B cell (primary cell): ENCODE results near the gene NADSYN1. TPM values are rescaled to one million over a fixed set of nuclear protein-coding genes. Genes with fewer than 3 reads are reported as not detected.

ENCODE experiments used
- ATAC-seq: fragments of 200-7000 bp; cut with Tn5 transposase; one replicate; pipeline ENCODE4 v1.10.0; 2021; ENCODE audit warnings: low read depth, mild to moderate bottlenecking, moderate number of reproducible peaks, moderate library complexity
- CTCF ChIA-PET: fragments of 350-600 bp; sonication (Branson Sonifier 250); formaldehyde crosslinking; loops from one replicate; lab custom pipeline; 2021; ENCODE audit warnings: antibody characterized with exemption, inconsistent platforms; lab: Charles Lee
- POLR2A ChIA-PET: fragments of 350-600 bp; sonication (Branson Sonifier 250); formaldehyde crosslinking; loops from one replicate; lab custom pipeline; 2021; ENCODE audit warnings: antibody characterized with exemption; lab: Charles Lee
- DNase-seq: peaks from one replicate; pipeline ENCODE4 v3.0.0; 2013
- H2AFZ ChIP-seq: 2 replicates; pipeline ENCODE4 v1.6.1; 2012; ENCODE audit warnings: mild to moderate bottlenecking, low read depth, low read length; ENCODE audit not compliant: insufficient read depth, poor library complexity, severe bottlenecking
- H3K27ac ChIP-seq, 2 donors: 1 replicate in 1 of 2; 2 replicates in 1 of 2; pipeline ENCODE4 v1.5.1; 2012 to 2013; ENCODE audit warnings: low read length in 2 of 2, mild to moderate bottlenecking in 2 of 2, moderate library complexity in 1 of 2
- H3K27me3 ChIP-seq, 4 experiments: fragments of 200-600 bp in 1 of 4; sonication (generic) in 1 of 4; replicated peaks in 1 of 4; 1 replicate in 2 of 4; 2 replicates in 2 of 4; pipeline versions ENCODE4 v1.6.1 to v1.7.0; 2013 to 2016; ENCODE audit warnings: low read length in 3 of 4, mild to moderate bottlenecking in 2 of 4, mixed read lengths in 1 of 4, moderate library complexity in 1 of 4; ENCODE audit not compliant: insufficient read depth in 4 of 4, control insufficient read depth in 3 of 4; ENCODE audit errors: control extremely low read depth in 1 of 4
- H3K36me3 ChIP-seq, 2 experiments: replicated peaks in 1 of 2; 1 replicate in 1 of 2; 2 replicates in 1 of 2; pipeline versions ENCODE4 v1.6.1 to v1.7.1; 2013; ENCODE audit warnings: low read length in 1 of 2; ENCODE audit not compliant: insufficient read depth in 2 of 2, control insufficient read depth in 1 of 2; ENCODE audit errors: control extremely low read depth in 1 of 2, extremely low read depth in 1 of 2
- H3K4me1 ChIP-seq, 2 donors: fragments of 200-600 bp in 1 of 2; sonication (generic) in 1 of 2; 1 replicate in 1 of 2; 2 replicates in 1 of 2; pipeline versions ENCODE4 v1.5.1 to v1.6.1; 2013 to 2017; ENCODE audit warnings: low read length in 2 of 2; ENCODE audit not compliant: control insufficient read depth in 2 of 2, insufficient read depth in 2 of 2
- H3K4me2 ChIP-seq: replicated peaks from 2 replicates; pipeline ENCODE3; 2012; ENCODE audit warnings: mild to moderate bottlenecking, low read depth, low read length; ENCODE audit not compliant: poor library complexity, severe bottlenecking
- H3K4me3 ChIP-seq, 5 experiments: fragments of 200-600 bp in 1 of 5; sonication (generic) in 1 of 5; 1 replicate in 3 of 5; 2 replicates in 2 of 5; pipeline versions ENCODE4 v1.5.1 to v1.7.0; 2011 to 2016; ENCODE audit warnings: low read length in 4 of 5, mild to moderate bottlenecking in 4 of 5, low read depth in 2 of 5, control low read depth in 1 of 5, moderate library complexity in 1 of 5; ENCODE audit not compliant: insufficient read depth in 1 of 5; ENCODE audit errors: control extremely low read depth in 1 of 5, extremely low read depth in 1 of 5
- H3K79me2 ChIP-seq: fragments of 200-600 bp; sonication (generic); one replicate; pipeline ENCODE4 v1.6.0; 2016; ENCODE audit warnings: low read length; ENCODE audit not compliant: control insufficient read depth, insufficient read depth
- H3K9ac ChIP-seq: fragments of 200-600 bp; sonication (generic); 2 replicates; pipeline ENCODE4 v1.6.1; 2017; ENCODE audit warnings: mild to moderate bottlenecking, low read length, moderate library complexity
- H3K9me3 ChIP-seq, 3 donors: one replicate each; pipeline versions ENCODE4 v1.6.1 to v1.7.1; 2013; ENCODE audit warnings: low read length in 2 of 3; ENCODE audit not compliant: control insufficient read depth in 2 of 3, insufficient read depth in 1 of 3; ENCODE audit errors: control extremely low read depth in 1 of 3
- H4K20me1 ChIP-seq: 2 replicates; pipeline ENCODE4 v1.6.0; 2012; ENCODE audit warnings: mild to moderate bottlenecking, low read length; ENCODE audit not compliant: insufficient read depth, control insufficient read depth, poor library complexity, severe bottlenecking
- H3K27ac Mint-ChIP-seq: one replicate; pipeline ENCODE4 v1.8.0; 2021; ENCODE audit warnings: mixed read lengths
- H3K27me3 Mint-ChIP-seq: one replicate; pipeline ENCODE4 v1.8.0; 2021; ENCODE audit warnings: mixed read lengths
- H3K4me1 Mint-ChIP-seq: one replicate; pipeline ENCODE4 v1.8.0; 2021; ENCODE audit warnings: mixed read lengths
- H3K4me3 Mint-ChIP-seq: one replicate; pipeline ENCODE4 v1.8.0; 2021; ENCODE audit warnings: mixed read lengths
- H3K9me3 Mint-ChIP-seq: one replicate; pipeline ENCODE4 v1.8.0; 2022; ENCODE audit warnings: mixed read lengths; ENCODE audit not compliant: insufficient read depth
- CTCF ChIP-seq: fragments of 200-600 bp; IDR thresholded peaks from one replicate; pipeline ENCODE4 v1.8.0; 2022; ENCODE audit warnings: antibody characterized with exemption, mild to moderate bottlenecking
- EZH2 ChIP-seq: IDR thresholded peaks from 2 replicates; pipeline ENCODE4 v1.6.1; 2012; ENCODE audit warnings: borderline replicate concordance, low read depth, mild to moderate bottlenecking, moderate library complexity, low read length; ENCODE audit not compliant: insufficient read depth, poor library complexity, severe bottlenecking
- WGBS: methylation state at CpG from one replicate; pipeline ENCODE4 v1.1.5; 2013; ENCODE audit warnings: missing lambda C conversion rate; ENCODE audit not compliant: insufficient coverage; 5-methylcytosine and 5-hydroxymethylcytosine counted together
- intact Hi-C: fragments of 100-400 bp; cut with micrococcal nuclease; formaldehyde crosslinking; loops from one replicate; pipeline ENCODE4 v1.10.0; 2022
- polyA plus RNA-seq: library from polyadenylated mRNA; depleted of rRNA; stranded (reverse); fragments of >200 nt; gene quantifications from 2 replicates; pipeline ENCODE4 v1.2.3, GENCODE V29; 2012
- total RNA-seq, 2 donors: library from RNA; stranded (reverse); fragments of 120-200 nt in 1 of 2; gene quantifications; 1 replicate in 1 of 2; 2 replicates in 1 of 2; pipeline versions ENCODE4 v1.2.3 to v1.2.4, GENCODE V29; 2013 to 2022

The NADSYN1 gene
- total and polyA plus RNA-seq, 2 donors (not counting 1 experiment from before 2014, with no cell fraction given), result 153 to 222 TPM

GRCh38 chr11:71484248-71485062 lies 31.5 kb downstream of the NADSYN1 start:
- no peak overlapping the region for H3K9ac ChIP-seq
- H3K79me2 ChIP-seq, result no peaks in the 10 kb centered on the region
- no peaks in the 10 kb centered on the region for H4K20me1 ChIP-seq
- no peak for ATAC-seq
- no peak overlapping the region for H2AFZ ChIP-seq
- H3K27me3 Mint-ChIP-seq, result no peaks in the 10 kb centered on the region
- no peak for TF ChIP-seq CTCF
- TF ChIP-seq EZH2, result no peak
- H3K4me1 ChIP-seq, result no peaks in the 10 kb centered on the region
- H3K4me2 ChIP-seq, result no peak overlapping the region
- H3K36me3 ChIP-seq, result peaks cover 1 to 73% of the 10 kb centered on the region in 2 experiments
- no peaks in the 10 kb centered on the region for H3K27me3 ChIP-seq
- ChIA-PET POLR2A (no interaction called here), CTCF (no interaction called here)
- H3K4me3 Mint-ChIP-seq, result no peak overlapping the region
- WGBS, result 96% methylated on average over 22 of the region's 23 CpGs
- no peak for DNase-seq
- no peak overlapping the region for H3K27ac ChIP-seq
- no peak overlapping the region for H3K4me3 ChIP-seq
- no peak overlapping the region for H3K27ac Mint-ChIP-seq
- no peaks in the 10 kb centered on the region for H3K9me3 ChIP-seq
- H3K9me3 Mint-ChIP-seq, result no peaks in the 10 kb centered on the region
- no peaks in the 10 kb centered on the region for H3K4me1 Mint-ChIP-seq
- intact Hi-C loops, result no loop called here

- DNase-seq (no peak), ATAC-seq (no peak)
- no peak overlapping the region for H3K4me3 ChIP-seq
- H3K4me2 ChIP-seq, result no peak overlapping the region
- 95% methylated on average over 6 of the region's 6 CpGs for WGBS
- H3K27ac Mint-ChIP-seq, result no peak overlapping the region
- H3K9ac ChIP-seq, result no peak overlapping the region
- no peak overlapping the region for H3K4me3 Mint-ChIP-seq
- no peaks in the 10 kb centered on the region for H3K4me1 Mint-ChIP-seq
- no peak overlapping the region for H2AFZ ChIP-seq
- no peaks in the 10 kb centered on the region for H3K9me3 ChIP-seq
- H3K4me1 ChIP-seq, result no peaks in the 10 kb centered on the region
- intact Hi-C loops, result no loop called here
- H3K27me3 ChIP-seq, result no peaks in the 10 kb centered on the region
- no peak for TF ChIP-seq EZH2
- no peak for TF ChIP-seq CTCF
- H3K9me3 Mint-ChIP-seq, result no peaks in the 10 kb centered on the region
- H3K36me3 ChIP-seq, result peaks cover 1 to 73% of the 10 kb centered on the region in 2 experiments
- no peaks in the 10 kb centered on the region for H3K27me3 Mint-ChIP-seq
- CTCF ChIA-PET, result no interaction called here
- POLR2A ChIA-PET, result no interaction called here
- no peaks in the 10 kb centered on the region for H3K79me2 ChIP-seq
- no peak overlapping the region for H3K27ac ChIP-seq
- no peaks in the 10 kb centered on the region for H4K20me1 ChIP-seq
These were observed 32.0 kb downstream of the NADSYN1 start for GRCh38 chr11:71485063-71485399.
